Islet of Langerhans (tissue), 1 donor: ENCODE results near the gene STAG1.
"Not testable (repeated sequence)": the region's sequence is repeated elsewhere in the genome, so short reads cannot be mapped to it uniquely, and the experiment has no call there.

ENCODE experiments used
- FAIRE-seq: peaks from one replicate; lab custom pipeline; 2011; peaks lifted over from hg19 to GRCh38; lab: Jason Lieb, UNC

The STAG1 gene

GRCh38 chr3:136752172-136752421, at the start of gene STAG1:
Gene STAG1 (minus strand): TSS chr3:136752378. CDS start chr3:136630898, 121,480 bp downstream.
- no peak for FAIRE-seq

GRCh38 chr3:136801146-136801545, 49.0 kb upstream of the STAG1 start:
- not testable (repeated sequence) for FAIRE-seq

DNA sequence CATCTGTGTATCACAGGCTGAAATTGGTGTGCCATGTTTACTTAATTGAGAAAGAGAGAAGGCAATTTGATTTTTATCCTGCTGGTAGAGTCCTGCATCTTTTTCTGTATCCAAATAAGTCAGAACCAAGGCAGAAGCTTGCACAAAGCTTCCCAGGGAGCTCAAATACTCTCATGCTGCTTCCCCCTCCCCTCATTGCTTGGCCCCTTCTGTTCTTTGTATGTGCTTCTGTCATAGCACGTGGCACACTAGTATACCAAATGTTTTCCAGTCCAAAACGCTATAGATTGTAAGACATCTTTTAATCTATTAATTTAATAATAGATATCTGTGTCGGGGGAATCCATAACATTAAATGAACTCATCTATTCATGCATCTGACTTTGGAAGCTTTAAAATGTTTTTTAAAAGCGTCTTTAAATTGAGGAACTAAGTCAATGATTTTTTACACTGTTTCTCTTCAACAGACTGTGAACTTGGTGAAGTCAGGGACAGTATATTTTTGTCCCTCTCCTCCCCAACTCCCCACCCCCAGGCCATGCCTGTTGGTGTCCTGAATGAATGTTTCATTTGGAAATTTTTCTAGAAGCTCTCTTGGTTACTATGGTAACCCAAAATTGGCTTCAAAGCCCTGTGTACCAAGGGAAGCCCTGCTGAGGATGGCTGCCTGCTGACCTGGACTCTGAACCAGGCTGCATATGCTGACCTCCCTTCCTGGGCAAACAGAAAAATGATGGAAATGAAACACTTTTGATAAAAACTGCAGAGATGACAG, 40.6 kb upstream of the STAG1 start:
- FAIRE-seq = no peak

DNA sequence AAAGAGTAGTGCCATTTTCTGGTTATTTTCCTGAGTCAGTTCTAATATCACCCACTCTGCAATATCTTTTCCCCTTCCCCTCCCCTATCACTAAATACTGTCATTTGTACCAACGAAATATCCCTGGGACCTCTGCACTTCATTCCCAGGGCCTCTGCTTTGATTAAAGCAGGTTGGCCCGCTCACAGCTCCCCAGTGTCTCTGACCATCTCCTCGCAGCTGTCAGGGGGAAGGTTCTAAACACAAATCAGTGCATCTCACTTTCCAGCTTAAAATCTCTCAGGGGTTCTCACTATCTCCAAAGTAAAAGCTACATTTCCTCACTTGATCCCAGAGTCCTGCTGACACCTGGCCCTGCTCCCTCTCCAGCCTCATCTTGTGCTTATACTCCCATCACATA, 38.6 kb upstream of the STAG1 start:
- no peak for FAIRE-seq

- FAIRE-seq = no peak
Measured at GRCh38 chr3:136789976-136790375, 37.8 kb upstream of the STAG1 start.

DNA sequence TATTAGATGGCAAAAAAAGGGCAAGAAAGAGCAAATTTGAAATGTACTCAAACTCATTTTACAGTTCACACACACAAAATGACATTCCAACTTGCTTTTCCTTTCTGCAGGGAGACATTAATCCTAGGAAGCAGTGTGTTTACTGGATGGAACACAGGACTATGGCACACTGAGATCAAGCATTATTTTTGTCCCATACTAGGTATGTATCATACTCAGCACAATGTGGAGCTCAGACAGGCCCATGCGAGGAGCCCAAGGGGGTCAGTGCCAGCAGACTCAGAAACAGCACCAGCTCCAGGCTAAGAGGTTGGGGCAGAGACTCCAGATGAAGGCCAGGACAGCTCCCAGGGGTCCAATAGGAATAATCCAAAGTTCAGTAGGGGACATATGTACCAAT, 36.0 kb upstream of the STAG1 start:
- FAIRE-seq = no peak

DNA sequence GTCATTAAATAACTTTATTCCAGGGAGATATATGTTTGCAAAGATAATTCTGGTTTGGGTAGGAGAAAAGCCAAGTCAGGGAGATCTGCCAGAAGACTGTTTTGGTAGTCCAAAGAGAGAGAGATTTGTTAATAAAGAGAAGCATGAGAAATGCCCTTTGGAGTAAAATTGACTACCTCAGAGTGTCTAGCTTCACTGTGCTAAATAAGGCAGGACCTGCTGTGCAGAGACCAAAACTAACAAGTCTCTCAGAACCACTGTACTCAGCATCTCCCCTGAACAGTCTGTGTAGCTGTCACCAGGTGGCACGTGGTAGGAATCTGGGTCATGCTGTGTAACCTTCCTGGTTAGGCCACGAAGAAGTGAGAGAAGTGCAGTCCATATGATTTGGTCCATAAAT, 35.2 kb upstream of the STAG1 start:
- peak; percentile 79 for FAIRE-seq

DNA sequence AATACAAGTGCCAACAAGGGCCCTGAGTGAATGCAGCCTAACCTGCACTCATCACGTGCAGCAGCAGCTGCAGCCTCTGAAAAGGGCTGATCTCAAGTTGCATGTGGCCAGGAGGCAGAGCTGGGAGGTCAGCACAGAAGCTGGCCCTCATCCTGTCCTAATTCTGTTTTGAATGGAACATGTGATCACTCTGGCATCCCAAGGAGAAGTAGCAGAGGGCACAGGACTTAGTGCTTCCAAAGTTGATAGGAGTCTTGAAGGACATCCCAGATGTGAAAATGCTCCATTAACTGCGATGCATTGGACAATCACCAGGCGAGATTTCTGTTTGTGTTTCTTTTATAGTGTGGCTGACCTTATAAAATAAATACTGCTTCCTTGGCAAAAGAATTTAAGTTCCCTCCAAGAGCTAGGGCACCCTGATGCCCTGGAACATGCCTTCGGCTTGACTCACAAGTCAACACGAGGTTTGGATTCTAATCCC, 31.6 kb upstream of the STAG1 start:
- no peak for FAIRE-seq

DNA sequence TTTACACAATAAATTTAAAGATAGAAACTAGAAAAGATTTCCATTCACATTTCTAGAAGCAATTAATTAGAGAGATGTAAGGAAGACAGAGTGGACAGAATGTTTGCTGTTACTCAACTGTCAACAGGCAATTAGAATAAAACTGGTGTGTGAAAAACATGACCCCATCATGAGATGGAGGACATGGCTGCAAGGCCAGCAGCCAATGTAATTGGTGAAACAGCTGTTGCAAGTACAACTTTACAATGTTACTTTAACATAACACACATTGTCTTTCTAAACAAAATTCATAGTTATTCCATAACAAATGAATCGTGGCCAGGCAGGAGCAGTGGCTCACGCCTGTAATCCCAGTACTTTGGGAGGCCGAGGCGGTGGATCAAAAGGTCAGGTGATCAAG, 28.6 kb upstream of the STAG1 start:
- no peak for FAIRE-seq

- FAIRE-seq = no peak
Measured at GRCh38 chr3:136778865-136779264, 26.7 kb upstream of the STAG1 start.

GRCh38 chr3:136772709-136773108, 20.5 kb upstream of the STAG1 start:
- no peak for FAIRE-seq

- not testable (repeated sequence) for FAIRE-seq
Measured at GRCh38 chr3:136758160-136759102, 6.3 kb upstream of the STAG1 start.

DNA sequence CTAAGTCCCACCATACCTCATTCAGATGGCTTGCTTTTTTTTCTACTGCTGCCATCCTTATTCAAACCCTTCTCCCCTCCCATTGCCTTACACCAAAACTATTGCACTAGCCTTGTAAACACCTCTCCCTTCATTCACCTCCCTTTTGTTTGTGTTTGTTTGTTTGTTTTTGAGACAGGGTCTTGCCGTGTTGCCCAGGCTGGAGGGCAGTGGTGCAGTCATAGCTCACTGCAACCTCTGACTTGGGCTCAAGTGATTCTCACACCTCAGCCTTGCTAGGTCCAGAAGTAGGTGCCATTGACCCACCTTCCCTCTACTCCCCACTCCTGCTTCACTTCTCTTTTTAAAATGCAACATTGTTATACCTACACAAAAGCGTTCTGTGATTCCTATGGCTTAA, 3.0 kb upstream of the STAG1 start:
- FAIRE-seq = no peak

DNA sequence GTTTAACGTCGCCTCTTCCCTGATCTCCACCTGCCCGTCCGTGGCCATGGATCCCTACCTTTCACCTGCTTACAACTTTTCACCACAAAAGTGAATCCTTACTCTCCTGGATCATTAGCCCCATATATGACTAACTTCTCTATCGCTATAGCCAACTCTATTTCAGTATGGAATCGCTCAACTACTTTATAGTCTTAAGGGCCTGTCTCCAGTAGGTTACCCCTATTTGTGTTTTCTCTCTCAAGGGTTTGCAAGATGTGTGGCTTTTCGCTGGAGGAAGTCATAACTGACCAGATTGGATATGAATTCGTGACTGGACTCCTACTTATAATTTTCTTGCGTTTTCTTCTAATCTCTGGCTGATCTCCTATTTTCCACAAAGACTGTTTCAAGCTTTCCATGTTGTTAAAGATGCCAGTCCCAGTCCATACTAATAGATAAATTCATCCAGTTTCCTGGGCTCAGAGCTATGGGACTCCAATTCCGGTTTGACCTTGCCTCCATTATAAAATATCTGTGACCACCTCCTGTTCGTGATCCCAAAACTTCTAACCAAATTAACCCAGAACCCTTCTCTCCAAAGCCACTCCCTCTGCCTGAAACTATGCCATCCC, 1.3 kb upstream of the STAG1 start:
- FAIRE-seq = no peak

DNA sequence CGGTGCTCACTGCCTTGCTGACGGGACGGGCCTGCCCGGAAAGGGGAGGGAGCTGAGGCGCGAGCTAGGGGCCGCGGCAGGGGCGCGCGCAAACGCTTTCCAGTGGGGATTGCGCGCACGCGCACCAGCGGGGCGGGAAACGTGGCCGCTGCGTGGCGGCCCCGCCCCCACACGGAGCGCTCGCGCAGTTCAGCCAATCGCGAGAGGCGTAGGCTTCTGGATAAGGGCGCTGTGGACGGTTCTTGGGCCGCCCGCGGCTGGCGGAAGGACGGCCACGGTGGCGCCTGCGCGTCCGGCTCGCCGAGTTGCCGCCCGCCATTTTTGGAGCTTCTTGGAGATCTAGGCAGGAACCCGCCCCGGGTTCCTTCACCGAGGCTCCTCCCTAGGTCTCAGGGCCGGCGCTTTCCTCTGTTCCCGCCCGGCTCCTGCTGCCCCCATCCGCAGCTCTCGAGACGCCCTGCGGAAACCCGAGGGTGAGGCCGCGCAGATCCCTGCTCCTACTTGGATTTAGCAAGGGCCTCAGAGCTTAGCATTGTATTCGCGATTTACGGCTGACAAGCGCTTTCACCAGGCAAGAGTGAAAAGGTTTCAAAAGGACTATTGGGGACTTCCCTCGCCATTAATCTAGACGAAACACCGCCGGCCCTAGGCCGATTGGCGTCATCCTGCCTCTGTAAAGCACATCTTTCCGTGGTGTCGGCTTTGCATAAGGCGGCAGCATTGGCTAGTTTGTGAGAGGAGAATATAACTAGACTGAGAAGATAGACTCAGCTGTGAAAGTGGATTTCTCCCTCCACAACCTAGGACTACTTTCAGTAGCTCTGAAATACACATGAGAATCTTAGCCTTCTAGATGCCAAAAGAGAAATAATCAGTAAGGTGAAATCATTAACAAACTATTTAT, 496 bp upstream of the STAG1 start:
- no peak for FAIRE-seq

GRCh38 chr3:136751316-136752171, 634 bp downstream of the STAG1 start:
- no peak for FAIRE-seq

DNA sequence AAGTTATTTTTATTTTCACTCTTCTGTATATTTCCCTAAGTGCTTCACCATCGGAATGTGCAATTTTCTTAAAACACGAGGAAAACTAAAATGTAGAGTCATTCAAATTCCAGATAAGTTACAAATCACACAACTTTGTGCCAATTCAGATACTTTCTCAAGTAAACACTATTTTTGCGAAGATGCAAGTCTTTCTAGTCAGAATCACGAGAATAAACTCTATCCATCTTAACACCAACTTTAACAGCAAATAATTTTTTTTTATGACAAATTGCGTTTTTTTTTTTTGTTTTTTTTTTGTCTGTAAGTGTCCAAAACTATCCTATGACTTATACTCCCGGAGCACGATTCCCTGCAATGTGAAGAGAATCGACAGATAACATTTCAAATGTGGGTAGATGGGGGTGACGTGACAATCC, 1.3 kb downstream of the STAG1 start:
- FAIRE-seq = no peak

DNA sequence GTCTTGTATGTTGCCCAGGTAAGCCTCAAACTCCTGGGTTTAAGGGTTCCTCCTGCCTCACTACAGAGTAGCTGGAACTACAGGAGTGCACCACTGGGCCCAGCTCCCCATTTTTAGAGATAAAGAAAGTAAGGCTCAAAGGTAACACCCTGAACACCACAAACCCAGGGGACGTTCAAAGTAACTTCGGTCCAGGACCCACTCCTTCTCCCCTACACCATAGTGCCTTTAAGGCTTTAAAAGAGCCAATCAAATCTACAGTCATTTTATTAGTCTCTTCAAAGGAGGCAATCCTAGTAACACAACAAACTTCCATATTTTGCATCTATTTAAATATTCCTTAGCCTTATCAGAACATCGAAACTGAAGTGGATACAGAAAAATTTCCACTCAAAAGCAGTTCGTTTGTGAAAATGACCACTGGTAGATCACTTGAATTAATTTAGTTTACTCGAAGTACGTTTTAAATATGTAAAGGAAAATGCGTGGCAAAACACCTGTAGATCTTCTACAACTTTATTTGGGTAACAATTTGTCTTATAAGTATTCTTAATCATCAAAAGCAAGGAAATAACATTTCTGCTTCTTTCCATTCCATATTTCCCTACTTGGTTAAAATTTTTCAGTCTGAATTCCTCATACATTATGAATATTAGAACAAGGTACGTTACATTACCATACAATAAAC, 1.8 kb downstream of the STAG1 start:
- peak; percentile 51 for FAIRE-seq

DNA sequence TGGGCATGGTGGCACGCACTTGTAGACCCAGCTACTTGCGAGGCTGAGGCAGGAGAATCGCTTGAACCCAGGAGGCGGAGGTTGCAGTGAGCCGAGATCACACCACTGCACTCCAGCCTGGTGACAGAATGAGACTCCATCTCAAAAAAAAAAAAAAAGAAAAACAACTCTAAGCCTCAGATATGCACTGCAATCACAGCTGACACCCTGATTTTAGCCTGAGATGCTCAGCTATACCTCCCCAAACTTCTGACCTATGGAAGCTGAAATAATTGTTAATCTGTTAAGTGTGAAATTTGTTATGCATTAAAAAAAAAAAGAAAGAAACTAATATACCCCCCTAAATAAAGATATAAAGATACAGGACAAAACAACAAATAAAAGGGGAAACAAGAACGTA, 2.6 kb downstream of the STAG1 start:
- not testable (repeated sequence) for FAIRE-seq

GRCh38 chr3:136749091-136749490, 3.1 kb downstream of the STAG1 start:
- no peak for FAIRE-seq
